Fibroblast of the aortic adventitia (primary cell): Measurements from ENCODE around the gene AGAP4. TPM values are rescaled to one million over a fixed set of nuclear protein-coding genes. Genes with fewer than 3 reads are reported as not detected.
"Not testable (repeated sequence)": the region's sequence is repeated elsewhere in the genome, so short reads cannot be mapped to it uniquely, and the experiment has no call there.

Source experiments
- DNase-seq: peaks from one replicate; pipeline ENCODE4 v3.0.0-alpha.2; 2010; ENCODE audit warnings: low read depth
- H3K4me3 ChIP-seq: 2 replicates; pipeline ENCODE4 v1.5.1; 2011; ENCODE audit warnings: low read depth, mild to moderate bottlenecking, control low read depth, low read length, moderate library complexity
- total RNA-seq: library from RNA; depleted of rRNA; stranded (reverse); fragments of >200 nt; gene quantifications from 2 replicates; pipeline ENCODE4 v1.2.3, GENCODE V29; 2012; ENCODE audit warnings: low replicate concordance
- TF ChIP-seq, protein P1 (sequence below): IDR thresholded peaks from 2 replicates; pipeline ENCODE4 v1.5.1; 2011; ENCODE audit warnings: mild to moderate bottlenecking, low read length, control low read depth, inconsistent platforms; ENCODE audit not compliant: insufficient read depth

The AGAP4 gene
- total RNA-seq = 2.9 and 3.5 TPM in 2 replicates

DNA sequence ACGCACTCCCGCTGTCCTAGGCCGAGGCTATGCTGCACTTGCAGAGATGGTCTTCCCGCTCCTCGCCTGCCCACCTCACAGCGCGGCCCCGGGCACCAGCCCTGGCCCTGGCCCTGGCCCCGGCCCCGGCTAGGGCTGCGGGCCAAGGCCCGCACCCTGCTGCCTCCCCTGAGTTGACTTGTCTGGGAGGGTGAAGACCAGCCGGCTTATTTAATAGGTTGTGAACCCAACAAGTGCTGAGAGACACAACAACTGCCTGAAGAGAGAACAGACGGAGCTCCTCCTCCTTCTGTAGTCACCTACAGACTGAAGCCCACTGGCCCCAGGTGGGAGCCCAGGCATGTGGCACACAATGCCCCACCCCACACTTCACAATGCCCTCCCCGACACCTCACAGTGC is at the start of gene AGAP4:
AGAP4 (minus strand) TSS at position 101 of the 400 bp plus-strand sequence. CDS start 153 bp downstream, outside the sequence.
- not testable (repeated sequence) for H3K4me3 ChIP-seq, DNase-seq

DNA sequence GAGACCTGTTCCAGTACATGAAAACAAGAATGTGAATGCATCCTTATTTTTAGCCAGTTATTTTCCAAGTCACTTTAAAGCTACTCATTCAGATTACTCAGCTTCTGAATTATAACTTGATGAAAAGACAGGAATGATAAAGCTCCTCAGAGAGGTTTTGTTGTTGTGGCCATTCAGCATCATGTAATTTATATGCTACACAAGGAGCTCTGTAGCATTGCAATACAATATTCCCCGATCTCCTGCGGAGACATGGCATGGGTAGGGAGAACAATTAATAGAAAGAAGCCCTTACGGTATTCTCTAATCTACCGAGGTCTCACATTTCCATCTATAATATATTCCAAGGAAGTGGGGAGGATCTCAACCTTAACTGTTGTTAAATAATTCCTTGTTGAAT is 43.4 kb upstream of the AGAP4 start:
- not testable (repeated sequence) for H3K4me3 ChIP-seq
- DNase-seq = peak; percentile 0

DNA sequence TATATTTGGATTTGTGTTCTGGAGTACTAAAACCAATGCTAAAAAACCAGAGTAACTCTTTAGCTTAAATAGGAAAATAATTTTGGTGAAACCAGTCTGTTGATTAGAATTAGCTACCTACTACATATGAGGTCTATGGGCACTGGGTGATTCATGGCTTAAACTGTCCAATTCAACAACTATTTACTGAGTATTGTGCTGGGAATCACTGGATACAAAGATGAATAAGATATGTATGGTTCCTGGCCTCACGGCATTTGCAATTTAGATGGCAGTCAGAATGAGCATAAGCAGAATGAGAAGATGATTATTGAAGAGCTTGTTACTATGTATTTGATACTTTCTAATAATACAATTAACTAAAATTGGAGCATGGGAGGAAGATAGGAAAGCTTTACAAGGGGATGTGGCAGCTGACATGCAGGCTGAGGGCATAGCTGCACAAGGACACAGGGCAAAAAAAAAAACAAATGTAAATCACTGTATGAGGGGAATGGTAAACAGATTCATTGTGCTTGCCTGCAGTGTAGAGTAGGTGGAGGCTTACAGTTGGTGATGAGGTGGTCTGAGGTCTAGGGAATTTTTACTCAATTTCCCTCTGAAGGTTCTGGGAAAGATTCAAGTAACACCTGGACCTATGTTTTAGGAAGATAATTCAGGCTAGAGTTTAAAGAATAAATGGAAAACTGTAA is 42.4 kb upstream of the AGAP4 start:
- H3K4me3 ChIP-seq = not testable (repeated sequence)
- peak; percentile 1 for DNase-seq

DNA sequence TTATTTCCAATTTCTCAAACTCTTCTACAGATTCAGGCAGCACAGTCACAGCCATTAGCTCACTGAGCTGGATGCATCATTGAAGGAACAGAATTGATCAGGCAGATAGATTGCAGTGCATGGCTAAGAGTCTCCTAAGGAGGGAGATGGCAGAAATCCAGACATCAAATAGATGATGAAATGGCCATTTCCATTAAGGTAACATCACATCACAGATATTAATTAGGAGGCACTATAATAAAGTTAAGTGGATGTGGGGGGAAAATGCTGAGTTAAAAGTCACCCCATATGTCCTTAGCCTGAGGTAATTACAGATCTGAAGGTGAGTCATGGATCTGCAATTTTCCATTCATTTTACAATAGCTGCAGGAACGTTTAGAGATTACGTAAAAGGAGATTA is 35.6 kb upstream of the AGAP4 start:
- DNase-seq = peak; percentile 37
- not testable (repeated sequence) for H3K4me3 ChIP-seq

DNA sequence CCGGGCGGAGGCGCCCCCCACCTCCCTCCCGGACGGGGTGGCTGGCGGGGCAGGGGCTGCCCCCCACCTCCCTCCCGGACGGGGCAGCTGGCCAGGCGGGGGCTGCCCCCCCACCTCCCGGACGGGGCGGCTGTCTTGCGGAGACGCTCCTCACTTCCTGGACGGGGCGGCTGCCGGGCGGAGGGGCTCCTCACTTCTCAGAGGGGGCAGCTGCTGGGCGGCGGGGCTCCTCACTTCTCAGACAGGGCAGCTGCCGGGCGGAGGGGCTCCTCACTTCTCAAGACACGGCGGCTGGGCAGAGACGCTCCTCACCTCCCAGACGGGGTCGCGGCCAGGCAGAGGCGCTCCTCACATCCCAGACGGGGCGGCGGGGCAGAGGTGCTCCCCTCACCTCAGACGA is 18.1 kb upstream of the AGAP4 start:
- not testable (repeated sequence) for DNase-seq, H3K4me3 ChIP-seq

DNA sequence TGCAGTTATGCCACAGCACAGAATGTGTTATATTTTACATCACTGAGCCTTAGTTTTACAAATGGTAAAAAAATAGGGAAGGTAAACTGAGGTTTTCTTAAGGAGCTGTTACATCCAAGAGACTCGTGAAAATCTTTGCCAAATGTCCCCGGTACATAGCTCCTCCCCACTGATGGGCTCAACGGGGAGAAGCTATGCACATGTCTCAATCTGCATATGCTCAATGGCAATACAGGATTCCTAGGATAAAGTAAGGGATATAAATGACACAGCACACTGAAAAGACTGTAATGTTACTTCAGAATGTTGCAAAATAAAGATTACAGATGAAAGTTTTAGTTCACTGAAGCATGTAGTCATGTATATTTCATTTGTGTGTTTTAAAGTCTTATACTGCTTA is 17.0 kb upstream of the AGAP4 start:
- not testable (repeated sequence) for H3K4me3 ChIP-seq, DNase-seq

DNA sequence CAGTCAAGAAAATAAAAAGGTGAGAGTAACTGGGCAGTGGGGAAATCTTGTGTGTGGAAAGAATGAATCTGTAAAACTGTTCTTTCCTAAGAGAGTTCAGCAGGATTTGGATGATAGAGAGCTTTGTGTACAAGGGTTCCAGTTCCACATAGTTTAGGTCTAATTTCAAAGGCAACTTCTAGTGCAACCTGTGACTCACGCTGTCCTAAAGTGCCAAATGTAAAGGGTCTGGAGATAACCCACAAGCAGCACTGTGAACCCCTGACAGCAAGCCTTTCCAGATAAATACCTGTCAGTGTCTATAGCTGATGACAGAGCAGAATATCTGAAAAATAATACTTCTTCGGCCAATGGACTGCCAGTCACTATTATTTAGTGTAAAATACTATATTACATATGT is 16.3 kb upstream of the AGAP4 start:
- DNase-seq = peak; percentile 29
- not testable (repeated sequence) for H3K4me3 ChIP-seq

DNA sequence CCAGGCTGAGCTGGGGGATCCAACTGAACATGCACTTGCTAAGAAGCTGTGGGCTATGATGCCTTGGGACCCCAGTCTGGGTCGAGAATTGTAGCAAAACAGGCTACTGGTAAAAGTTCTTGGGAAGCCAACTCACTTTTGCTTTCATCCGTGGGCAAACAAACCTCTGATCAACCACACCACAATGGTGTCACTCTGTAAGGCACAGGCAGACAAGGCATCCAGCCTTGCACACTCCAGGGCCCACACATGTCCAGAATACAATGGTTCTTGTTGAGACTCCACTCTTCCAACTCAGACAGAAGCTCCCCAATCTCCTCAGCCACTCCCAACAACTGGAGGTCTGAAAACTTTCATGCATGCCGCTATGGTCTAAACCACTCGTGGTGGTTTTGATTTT is 10.6 kb upstream of the AGAP4 start:
- not testable (repeated sequence) for DNase-seq

DNA sequence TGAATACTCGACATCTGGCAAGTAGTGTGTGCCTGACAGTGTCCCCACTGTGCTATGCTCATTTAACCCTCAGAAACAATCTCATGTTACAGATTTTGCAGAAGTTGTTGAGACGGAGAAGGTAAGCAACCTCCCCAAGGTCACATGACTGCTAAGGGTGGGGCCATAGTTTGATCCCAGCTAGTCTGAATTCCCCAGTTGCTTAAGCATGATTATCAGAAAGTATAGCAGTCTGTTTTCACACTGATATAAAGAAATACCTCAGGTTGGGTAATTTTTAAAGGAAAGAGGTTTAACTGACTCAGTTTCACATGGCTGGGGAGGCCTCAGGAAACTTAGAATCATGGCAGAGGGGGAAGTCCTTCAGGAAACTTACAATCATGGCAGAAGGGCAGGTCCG is 1.2 kb upstream of the AGAP4 start:
- not testable (repeated sequence) for DNase-seq

More for the DNA sequence above, 10.6 kb upstream of the AGAP4 start:
- not testable (repeated sequence) for H3K4me3 ChIP-seq

DNA sequence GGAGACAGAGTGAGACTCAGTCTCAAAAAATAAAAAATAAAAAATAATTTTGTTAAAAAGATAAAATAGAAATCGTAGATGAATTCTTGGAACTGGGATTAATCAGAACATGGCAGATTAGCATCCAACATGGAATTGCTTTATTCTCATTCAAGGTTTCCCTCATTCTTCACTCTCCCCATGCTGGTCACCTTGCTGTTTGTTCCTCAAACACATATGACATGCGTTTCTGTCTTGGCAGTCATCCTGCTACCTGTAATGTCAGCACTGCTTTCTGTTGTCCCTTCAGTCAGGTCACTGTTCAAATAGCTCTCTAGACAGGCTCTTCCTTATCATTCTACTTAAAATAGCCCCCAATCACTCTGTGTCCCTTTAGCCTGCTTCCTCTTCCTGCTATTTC is 24.4 kb downstream of the AGAP4 start:
- DNase-seq, H3K4me3 ChIP-seq: not testable (repeated sequence)

More for the DNA sequence above, 1.2 kb upstream of the AGAP4 start:
- H3K4me3 ChIP-seq = not testable (repeated sequence)

DNA sequence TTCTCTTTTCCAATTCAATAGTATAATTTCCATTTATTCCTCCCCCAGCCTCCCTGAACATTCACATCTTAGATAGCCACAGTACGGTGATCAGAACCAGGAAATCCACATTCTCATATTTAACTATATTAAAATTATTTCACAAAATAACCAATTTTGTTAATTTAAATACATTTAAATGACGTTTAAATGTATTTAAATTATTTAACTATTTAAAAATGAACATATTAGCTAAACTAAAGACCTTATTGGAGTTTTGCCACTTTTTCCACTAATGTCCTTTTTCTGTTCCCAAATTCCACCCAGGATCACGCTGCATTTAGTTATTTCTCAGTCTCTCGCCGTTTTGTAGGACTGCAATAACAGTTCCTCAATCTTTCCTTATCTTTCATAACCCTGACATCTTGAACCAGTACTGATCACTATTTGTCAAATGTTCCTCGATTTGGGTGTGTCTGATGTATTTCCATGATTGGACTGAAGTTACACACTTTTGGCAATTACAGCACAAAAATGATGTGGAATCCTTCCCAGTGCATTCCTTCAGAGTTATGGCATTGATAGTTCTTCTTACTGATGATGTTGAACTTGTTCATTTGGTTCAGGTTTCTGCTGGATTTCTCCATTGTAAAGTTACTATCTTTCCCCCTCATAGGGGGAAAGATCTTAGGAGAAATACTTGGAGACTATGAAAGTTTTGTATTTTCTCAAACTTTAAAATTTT is 27.0 kb downstream of the AGAP4 start:
- DNase-seq = peak; percentile 70

DNA sequence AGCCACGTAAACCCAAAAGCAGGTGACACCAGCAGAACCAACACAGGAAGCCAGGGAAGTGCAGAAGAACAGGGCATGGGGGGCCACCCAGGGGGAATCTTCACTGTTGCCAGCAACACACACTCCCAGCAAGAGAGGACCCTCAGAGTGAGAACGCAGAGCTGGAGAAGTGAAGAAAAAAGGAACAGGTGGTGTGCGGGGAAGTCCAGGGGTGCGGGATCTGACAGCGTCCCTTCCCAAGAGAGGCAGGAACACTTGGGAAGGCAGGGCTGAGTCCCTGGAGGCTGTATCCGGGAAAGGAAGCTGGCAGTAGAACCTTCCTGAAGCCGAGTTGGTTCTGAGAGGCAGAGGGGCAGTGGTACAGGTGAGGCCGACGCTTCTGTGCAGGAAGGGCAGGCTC is 27.7 kb downstream of the AGAP4 start:
- TF ChIP-seq, protein P1, sequence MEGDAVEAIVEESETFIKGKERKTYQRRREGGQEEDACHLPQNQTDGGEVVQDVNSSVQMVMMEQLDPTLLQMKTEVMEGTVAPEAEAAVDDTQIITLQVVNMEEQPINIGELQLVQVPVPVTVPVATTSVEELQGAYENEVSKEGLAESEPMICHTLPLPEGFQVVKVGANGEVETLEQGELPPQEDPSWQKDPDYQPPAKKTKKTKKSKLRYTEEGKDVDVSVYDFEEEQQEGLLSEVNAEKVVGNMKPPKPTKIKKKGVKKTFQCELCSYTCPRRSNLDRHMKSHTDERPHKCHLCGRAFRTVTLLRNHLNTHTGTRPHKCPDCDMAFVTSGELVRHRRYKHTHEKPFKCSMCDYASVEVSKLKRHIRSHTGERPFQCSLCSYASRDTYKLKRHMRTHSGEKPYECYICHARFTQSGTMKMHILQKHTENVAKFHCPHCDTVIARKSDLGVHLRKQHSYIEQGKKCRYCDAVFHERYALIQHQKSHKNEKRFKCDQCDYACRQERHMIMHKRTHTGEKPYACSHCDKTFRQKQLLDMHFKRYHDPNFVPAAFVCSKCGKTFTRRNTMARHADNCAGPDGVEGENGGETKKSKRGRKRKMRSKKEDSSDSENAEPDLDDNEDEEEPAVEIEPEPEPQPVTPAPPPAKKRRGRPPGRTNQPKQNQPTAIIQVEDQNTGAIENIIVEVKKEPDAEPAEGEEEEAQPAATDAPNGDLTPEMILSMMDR = no peak
- no peak for DNase-seq
- H3K4me3 ChIP-seq = no peak overlapping the region

More for the DNA sequence above, 27.0 kb downstream of the AGAP4 start:
- H3K4me3 ChIP-seq = not testable (repeated sequence)

DNA sequence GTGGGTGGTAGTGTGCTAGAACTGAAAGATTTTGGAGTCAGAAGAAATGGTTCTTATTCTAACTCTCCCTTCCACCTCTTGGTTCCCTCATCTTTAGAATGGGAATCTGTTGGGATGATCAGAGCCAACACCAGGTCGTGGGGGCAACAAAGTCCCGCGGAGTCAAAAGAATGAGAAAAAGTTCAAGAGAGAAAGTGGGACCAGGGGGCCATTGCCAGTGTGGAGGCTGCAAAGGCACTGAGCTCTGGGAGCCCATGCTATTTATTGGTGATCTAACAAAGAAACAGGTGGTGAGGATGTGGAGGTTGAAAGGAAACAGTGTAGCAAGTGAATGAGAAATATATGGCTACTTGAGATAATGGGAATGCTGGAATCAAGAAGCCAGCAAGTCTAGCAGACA is 29.4 kb downstream of the AGAP4 start:
- TF ChIP-seq, protein P1 = no peak
- DNase-seq = no peak
- no peak overlapping the region for H3K4me3 ChIP-seq
